ENCODE measurements around the gene INSRR.

INSRR gene

DNA sequence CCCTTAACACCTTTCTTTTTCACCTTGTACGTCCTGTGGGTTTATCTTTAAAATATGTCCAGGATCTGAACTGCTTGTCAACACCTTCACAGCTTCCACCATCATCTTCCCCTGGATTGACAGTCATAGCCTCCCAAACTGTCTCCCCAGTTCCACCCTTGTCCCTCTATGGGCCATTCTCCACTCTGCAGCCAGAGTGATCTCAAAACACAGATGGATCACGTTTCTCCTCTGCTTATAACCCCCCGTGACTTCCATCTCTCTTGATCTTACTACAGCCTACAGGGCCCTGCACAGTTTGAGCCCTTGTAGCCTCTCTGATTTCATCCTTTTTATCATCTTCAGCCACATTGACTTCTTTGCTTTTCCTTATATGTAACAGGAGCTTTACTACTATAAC is 4.3 kb downstream of the INSRR start:
- H3K4me3 ChIP-seq (ENCODE audit: low read length): no peak overlapping the region
- peaks cover 14% of the 10 kb centered on the region for H3K4me1 ChIP-seq (ENCODE audit: control insufficient read depth, insufficient read depth, low read length)
- H3K9me3 ChIP-seq (ENCODE audit: control insufficient read depth, low read length): no peaks in the 10 kb centered on the region
- no peak overlapping the region for H3K9ac ChIP-seq (ENCODE audit: low read length)
- no peaks in the 10 kb centered on the region for H3K36me3 ChIP-seq (ENCODE audit: control insufficient read depth, insufficient read depth, low read length)
- peaks cover 54% of the 10 kb centered on the region for H3K27me3 ChIP-seq (ENCODE audit: control insufficient read depth, insufficient read depth, low read length)

DNA sequence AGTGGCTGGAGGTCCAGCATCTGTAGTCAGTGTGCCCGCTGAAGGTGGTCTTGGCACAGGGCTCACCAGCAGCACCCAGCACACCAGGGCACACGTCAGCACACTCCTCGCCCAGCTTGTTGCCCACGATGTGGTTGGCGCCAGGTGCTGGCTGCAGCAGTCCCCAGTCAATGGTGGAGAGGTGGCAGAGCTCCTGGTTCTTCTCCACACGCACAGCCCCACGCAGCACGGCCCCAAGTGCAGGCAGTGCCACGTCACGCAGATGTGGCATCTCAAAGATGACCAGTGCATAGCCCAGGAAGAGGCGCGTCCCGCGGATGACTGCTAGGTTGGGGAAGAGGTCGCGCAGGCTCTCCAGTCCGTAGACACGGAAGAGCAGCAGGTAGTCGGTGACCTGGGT is 5.2 kb downstream of the INSRR start:
- Histone ChIP-seq H3K9ac (ENCODE audit: low read length) (no peak overlapping the region), H3K9me3 (ENCODE audit: control insufficient read depth, low read length) (no peaks in the 10 kb centered on the region), H3K4me3 (ENCODE audit: low read length) (no peak overlapping the region), H3K27me3 (ENCODE audit: control insufficient read depth, insufficient read depth, low read length) (peaks cover 54% of the 10 kb centered on the region), H3K36me3 (ENCODE audit: control insufficient read depth, insufficient read depth, low read length) (no peaks in the 10 kb centered on the region), H3K4me1 (ENCODE audit: control insufficient read depth, insufficient read depth, low read length) (peaks cover 8% of the 10 kb centered on the region)

DNA sequence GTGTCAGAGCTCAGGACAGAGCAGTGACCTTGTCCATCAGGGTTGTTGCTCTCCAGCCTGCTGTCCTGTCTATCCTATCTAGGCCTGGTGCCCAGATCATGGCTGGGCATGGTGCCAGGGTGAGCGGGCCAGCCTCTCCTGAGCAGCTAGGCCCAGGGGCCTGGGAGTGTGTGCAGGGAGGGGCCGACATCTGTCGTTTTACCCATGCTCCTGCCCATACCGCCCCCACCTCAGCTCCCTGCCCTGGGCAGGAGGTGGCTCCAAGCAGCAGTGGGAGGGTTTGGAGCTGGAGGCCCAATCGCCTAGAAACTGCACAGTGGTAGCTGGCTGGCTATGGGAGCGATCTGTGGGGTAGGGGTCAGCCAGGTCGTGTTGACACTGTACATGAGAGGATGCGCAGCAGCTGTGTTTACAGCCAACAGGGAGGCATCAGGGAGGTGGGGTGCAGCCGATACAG is 6.5 kb downstream of the INSRR start:
- peaks cover 53% of the 10 kb centered on the region for H3K27me3 ChIP-seq (ENCODE audit: control insufficient read depth, insufficient read depth, low read length)
- H3K9ac ChIP-seq (ENCODE audit: low read length): no peak overlapping the region
- H3K4me3 ChIP-seq (ENCODE audit: low read length): no peak overlapping the region
- peaks cover 8% of the 10 kb centered on the region for H3K4me1 ChIP-seq (ENCODE audit: control insufficient read depth, insufficient read depth, low read length)
- H3K9me3 ChIP-seq (ENCODE audit: control insufficient read depth, low read length): no peaks in the 10 kb centered on the region
- no peaks in the 10 kb centered on the region for H3K36me3 ChIP-seq (ENCODE audit: control insufficient read depth, insufficient read depth, low read length)

DNA sequence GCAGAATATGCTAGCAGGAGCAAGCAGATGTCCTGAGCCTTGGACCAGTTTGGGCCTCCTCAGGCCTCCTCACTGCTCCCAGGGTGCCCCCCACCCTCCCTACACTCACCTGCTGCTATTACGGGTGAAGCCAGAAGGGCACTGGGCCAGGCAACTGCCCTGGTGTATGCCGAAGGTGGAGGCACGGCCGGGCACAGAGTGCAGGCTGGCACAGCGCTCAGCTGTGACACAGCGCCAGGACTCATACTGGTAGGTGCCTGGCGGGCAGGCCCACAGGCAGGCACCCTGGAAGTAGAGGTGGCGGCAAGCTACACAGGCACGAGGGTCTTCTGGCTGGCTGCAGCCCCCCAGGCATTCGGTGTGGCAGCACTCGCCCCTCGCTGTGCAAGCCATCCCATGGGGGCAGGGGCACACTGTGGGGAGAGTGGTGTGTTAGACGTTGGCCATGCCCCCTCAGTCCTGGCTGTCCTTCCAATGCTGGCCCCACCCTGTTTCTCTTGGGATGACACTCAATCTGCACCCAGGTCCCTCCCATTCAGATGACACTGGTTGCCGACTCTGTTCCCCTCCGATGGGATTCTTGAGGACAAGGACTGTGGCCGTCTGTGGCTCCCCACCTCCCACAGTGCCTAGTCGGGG is 7.0 kb downstream of the INSRR start:
- Histone ChIP-seq H3K36me3 (ENCODE audit: control insufficient read depth, insufficient read depth, low read length) (no peaks in the 10 kb centered on the region), H3K9me3 (ENCODE audit: control insufficient read depth, low read length) (no peaks in the 10 kb centered on the region), H3K27me3 (ENCODE audit: control insufficient read depth, insufficient read depth, low read length) (peaks cover 51% of the 10 kb centered on the region), H3K4me1 (ENCODE audit: control insufficient read depth, insufficient read depth, low read length) (peaks cover 8% of the 10 kb centered on the region), H3K9ac (ENCODE audit: low read length) (no peak overlapping the region), H3K4me3 (ENCODE audit: low read length) (no peak overlapping the region)

DNA sequence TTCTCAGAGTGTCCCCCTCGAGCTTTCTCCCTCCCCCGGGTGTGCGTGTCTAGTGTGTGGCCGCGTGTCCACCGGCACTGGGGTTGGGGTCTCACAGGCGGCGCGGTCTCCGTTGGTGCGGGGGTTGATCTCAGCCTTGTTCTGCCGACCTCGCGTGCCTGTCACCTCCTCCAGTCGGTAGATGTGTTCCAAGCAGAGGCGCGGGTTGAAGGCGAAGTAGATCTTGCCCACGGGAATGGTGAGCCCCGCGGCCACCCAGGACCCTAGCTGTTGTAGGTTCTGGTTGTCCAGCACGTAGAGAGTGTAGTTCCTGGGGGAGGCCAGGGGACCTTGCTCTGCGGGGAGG is 9.8 kb downstream of the INSRR start:
- H3K27me3 ChIP-seq (ENCODE audit: control insufficient read depth, insufficient read depth, low read length): peaks cover 67% of the 10 kb centered on the region
- no peak overlapping the region for H3K9ac ChIP-seq (ENCODE audit: low read length)
- H3K9me3 ChIP-seq (ENCODE audit: control insufficient read depth, low read length): no peaks in the 10 kb centered on the region
- H3K4me3 ChIP-seq (ENCODE audit: low read length): no peak overlapping the region
- peaks cover 14% of the 10 kb centered on the region for H3K4me1 ChIP-seq (ENCODE audit: control insufficient read depth, insufficient read depth, low read length)
- no peaks in the 10 kb centered on the region for H3K36me3 ChIP-seq (ENCODE audit: control insufficient read depth, insufficient read depth, low read length)

DNA sequence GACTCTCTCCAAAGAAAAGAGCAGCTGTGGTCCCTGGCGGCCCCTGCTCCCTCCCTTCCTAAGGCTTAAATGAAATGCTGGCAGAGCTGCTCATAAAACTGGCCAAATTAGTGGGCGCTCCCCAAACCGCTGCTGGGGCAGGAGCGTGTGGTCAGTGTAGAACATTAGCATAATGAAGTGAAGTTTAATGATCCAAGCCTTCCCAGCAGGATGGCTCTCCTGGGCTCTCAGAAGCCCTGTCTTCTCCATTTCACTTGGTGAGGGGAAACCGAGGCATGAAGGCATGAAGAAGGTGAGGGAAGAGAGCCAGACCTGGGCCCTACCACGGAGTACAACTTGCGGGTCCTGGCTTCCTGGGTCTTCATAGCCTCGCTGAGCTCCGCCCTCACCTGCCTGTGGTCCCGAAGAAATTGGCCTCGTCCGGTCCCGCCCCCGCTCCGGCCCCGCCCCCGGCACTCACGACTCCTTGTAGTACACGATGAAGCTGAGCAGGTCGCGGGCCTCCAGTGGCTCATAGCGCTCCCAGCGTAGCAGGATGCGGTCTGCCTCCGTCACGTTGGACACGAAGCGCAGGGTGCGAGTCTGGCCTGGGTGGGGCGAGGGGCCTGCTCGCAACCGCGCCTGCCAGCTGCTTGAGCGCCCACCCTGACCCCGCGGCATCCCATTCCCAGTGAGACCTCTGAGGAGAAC is 10.3 kb downstream of the INSRR start:
- Histone ChIP-seq H3K4me1 (ENCODE audit: control insufficient read depth, insufficient read depth, low read length) (peaks cover 14% of the 10 kb centered on the region), H3K9me3 (ENCODE audit: control insufficient read depth, low read length) (no peaks in the 10 kb centered on the region), H3K4me3 (ENCODE audit: low read length) (no peak overlapping the region), H3K27me3 (ENCODE audit: control insufficient read depth, insufficient read depth, low read length) (peaks cover 71% of the 10 kb centered on the region), H3K36me3 (ENCODE audit: control insufficient read depth, insufficient read depth, low read length) (no peaks in the 10 kb centered on the region), H3K9ac (ENCODE audit: low read length) (no peak overlapping the region)

DNA sequence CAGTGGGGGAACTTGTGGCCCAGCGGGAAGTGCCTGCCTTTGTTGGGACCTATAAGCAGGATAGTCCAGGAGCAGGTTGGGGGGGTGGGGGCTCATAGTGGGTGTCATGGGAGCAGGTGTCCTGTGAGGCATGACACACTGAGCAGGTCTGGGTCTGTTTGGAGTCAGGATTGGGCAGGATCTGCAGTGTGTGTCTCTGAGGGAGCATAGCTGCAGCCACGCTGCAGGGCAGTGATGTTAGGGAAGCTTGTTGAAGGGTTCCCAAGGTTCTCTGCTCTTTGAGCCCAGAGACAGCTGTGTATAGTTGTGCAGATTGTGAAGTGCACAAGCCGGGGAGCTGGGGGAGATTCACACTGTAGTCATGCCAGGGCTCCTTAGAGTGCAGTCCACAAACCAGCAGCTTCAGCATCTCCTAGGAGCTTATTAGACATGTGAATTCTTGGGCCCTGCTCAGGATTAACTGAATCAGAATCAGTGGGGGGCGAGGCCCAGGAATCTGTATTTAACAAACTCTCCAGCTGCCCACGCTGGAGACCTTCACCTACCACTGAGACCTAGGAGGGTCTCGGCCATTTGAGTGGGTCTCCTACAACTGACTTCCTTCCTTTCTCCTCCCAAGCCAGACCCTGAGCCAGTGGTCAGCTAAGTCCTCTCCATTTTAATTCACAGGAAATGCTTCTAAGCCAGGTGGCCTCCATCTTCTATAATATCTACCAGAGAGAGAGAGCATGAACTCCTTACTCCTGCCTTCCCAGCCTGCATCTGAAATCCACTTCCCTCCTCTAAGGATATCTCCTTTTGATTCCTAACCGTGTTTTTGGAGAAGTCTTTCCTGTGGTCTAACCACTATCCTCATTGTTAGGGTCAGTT is 11.1 kb downstream of the INSRR start:
- H3K9me3 ChIP-seq (ENCODE audit: control insufficient read depth, low read length): no peaks in the 10 kb centered on the region
- no peak overlapping the region for H3K4me3 ChIP-seq (ENCODE audit: low read length)
- no peak overlapping the region for H3K9ac ChIP-seq (ENCODE audit: low read length)
- peaks cover 79% of the 10 kb centered on the region for H3K27me3 ChIP-seq (ENCODE audit: control insufficient read depth, insufficient read depth, low read length)
- H3K36me3 ChIP-seq (ENCODE audit: control insufficient read depth, insufficient read depth, low read length): no peaks in the 10 kb centered on the region
- H3K4me1 ChIP-seq (ENCODE audit: control insufficient read depth, insufficient read depth, low read length): peaks cover 14% of the 10 kb centered on the region

DNA sequence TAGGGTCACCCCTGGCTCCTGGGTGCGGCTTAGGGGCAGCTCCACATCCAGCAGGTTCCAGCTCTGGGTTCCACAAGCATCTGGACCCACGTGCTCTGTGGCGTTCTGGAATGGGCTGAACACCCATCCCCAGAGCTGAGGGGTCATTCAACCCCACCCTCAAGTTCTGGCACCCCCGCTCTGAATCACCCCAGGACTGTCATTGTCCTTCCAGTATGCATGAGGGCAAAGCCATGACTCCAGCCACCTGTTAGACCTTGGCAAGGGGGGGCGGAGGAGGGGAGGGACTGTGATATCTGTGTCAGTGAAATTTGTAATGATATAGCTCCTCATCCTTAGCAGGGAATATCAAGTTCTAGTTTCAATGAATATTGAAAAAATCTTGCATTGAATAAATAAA is 12.3 kb downstream of the INSRR start:
- Histone ChIP-seq H3K36me3 (ENCODE audit: control insufficient read depth, insufficient read depth, low read length) (no peaks in the 10 kb centered on the region), H3K9ac (ENCODE audit: low read length) (no peak overlapping the region), H3K27me3 (ENCODE audit: control insufficient read depth, insufficient read depth, low read length) (peaks cover 83% of the 10 kb centered on the region), H3K4me3 (ENCODE audit: low read length) (no peak overlapping the region), H3K4me1 (ENCODE audit: control insufficient read depth, insufficient read depth, low read length) (peaks cover 7% of the 10 kb centered on the region), H3K9me3 (ENCODE audit: control insufficient read depth, low read length) (no peaks in the 10 kb centered on the region)

DNA sequence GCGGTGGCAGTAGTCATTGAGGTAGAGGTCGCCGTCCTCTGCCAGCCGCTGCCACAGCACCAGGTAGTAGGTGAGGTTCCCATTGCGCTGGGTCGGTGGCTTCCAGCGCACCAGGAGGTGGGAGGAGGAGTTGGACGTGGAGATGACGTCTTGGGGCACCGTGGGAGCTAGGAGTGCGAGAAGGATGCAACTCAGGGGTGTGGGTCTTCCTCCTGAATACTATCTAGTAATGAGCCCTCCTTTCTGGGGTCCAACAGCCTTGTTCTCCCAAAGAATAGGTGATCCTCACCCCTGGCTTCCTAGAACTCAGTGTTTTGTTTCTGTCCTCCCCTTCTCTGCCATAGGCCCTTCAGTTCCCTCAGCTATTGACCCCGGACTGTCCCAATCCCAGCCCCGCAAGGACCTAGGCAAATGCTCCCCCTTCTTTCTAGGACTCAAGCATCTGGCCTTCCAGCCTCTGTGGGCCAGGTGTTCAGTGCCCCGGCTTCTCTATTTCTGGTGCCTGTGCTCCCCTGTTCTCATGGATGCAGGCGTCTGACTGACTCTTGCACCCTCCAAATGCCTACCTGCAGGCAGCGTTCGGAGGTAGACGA is 12.9 kb downstream of the INSRR start:
- Histone ChIP-seq H3K4me3 (ENCODE audit: low read length) (no peak overlapping the region), H3K9me3 (ENCODE audit: control insufficient read depth, low read length) (no peaks in the 10 kb centered on the region), H3K9ac (ENCODE audit: low read length) (no peak overlapping the region), H3K4me1 (ENCODE audit: control insufficient read depth, insufficient read depth, low read length) (peaks cover 7% of the 10 kb centered on the region), H3K36me3 (ENCODE audit: control insufficient read depth, insufficient read depth, low read length) (no peaks in the 10 kb centered on the region), H3K27me3 (ENCODE audit: control insufficient read depth, insufficient read depth, low read length) (peaks cover 82% of the 10 kb centered on the region)

DNA sequence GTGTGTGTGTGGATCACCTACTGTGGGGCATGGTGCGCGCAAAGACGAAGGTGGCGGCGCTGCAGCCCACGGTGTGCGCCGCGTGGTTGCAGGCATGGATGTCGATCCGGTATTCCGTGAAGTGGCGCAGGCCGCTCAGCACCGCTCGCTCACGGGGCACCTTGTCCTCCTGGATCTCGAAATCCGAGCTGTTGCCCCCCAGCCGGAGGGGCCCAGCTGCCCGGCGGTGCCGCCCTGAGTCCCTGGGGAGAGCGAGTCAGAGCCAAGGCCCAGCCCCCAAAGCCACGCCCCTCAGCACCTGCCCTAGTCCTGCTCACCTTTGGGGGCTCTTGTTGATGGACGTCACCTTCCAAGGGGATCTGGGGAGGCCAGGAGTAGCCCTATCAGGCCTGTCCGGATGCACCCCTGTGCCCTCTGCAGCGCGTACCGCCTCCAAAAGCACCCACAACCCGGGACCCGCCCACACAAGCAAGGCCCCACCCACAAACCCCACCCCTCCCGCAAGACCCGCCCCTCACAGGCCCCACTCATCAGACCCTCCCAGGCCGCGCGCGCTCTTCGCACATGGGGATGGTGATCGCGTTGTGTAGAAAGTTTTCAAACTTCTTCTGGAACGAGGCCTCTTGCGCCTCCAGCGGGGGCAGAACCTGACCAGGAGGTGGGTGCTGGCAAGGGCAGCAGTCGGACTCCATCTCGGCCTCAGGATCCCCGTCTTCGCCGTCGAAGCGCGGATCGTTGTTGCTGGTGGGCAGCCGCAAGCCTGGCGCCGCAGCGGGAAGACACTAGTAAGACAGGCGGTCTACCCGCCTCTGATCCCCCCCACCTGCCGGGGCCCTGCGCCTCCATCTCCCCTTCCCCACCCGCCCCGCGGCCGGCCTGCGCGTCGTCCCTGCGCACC is 13.6 kb downstream of the INSRR start:
- Histone ChIP-seq H3K36me3 (ENCODE audit: control insufficient read depth, insufficient read depth, low read length) (no peaks in the 10 kb centered on the region), H3K27me3 (ENCODE audit: control insufficient read depth, insufficient read depth, low read length) (peaks cover 85% of the 10 kb centered on the region), H3K9ac (ENCODE audit: low read length) (no peak overlapping the region), H3K4me3 (ENCODE audit: low read length) (no peak overlapping the region), H3K4me1 (ENCODE audit: control insufficient read depth, insufficient read depth, low read length) (peaks cover 7% of the 10 kb centered on the region), H3K9me3 (ENCODE audit: control insufficient read depth, low read length) (no peaks in the 10 kb centered on the region)

DNA sequence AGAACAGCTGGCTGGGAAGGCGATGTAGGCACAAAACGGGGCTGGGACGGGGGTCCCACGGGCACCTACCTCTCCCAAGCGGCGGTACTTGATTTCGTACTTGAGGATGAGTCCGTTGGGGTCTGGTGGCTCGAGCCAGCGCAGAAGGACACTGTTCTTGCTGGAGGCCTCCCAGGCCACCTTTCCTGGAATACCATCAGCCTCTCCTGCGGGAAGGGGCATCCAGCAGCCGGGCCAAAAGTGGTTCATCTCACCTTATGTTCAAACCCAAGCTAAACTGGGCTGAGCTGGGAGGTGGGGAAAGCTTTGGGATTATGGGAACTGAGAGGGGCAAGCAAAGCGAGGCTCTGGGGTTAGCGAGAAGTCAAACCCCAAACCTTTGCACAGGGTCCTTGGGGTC is 14.3 kb downstream of the INSRR start:
- Histone ChIP-seq H3K9ac (ENCODE audit: low read length) (no peak overlapping the region), H3K4me3 (ENCODE audit: low read length) (no peak overlapping the region), H3K36me3 (ENCODE audit: control insufficient read depth, insufficient read depth, low read length) (no peaks in the 10 kb centered on the region), H3K27me3 (ENCODE audit: control insufficient read depth, insufficient read depth, low read length) (peaks cover 89% of the 10 kb centered on the region), H3K9me3 (ENCODE audit: control insufficient read depth, low read length) (no peaks in the 10 kb centered on the region), H3K4me1 (ENCODE audit: control insufficient read depth, insufficient read depth, low read length) (peaks cover 7% of the 10 kb centered on the region)
